Measurements from ENCODE around the gene N4BP2L2. TPM values are rescaled to one million over a fixed set of nuclear protein-coding genes. Genes with fewer than 3 reads are reported as not detected.

Gene N4BP2L2
- total and polyA plus RNA-seq, 4 donors: 14.9 to 116 (median 76.7) TPM

DNA sequence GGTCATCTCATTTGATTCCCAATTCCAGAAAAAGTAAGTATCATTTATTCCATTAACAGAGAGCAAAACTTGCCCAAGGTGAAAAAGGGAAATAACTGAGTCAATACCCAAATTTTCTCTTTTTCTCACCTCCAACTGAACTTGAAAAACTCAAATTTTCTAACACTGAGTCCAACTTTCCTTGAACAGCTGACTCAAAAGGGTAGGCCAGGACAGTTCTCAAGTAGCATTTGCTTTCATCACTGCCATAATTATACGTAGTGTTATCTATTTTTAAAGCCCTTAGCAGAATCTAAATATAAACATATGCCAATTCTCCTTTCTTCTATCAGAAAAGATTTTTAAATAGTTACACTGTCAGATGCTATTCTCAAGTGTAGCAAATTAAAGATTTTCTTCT lies 3.5 kb downstream of the N4BP2L2 start:
- no peak for DNase-seq (ENCODE audit: low spot score)
- Histone ChIP-seq H3K27me3 (ENCODE audit: control insufficient read depth in 4 of 4, insufficient read depth in 4 of 4, low read length in 3 of 4) (no peaks in the 10 kb centered on the region), H3K4me1 (ENCODE audit: control insufficient read depth in 4 of 4, insufficient read depth in 4 of 4, low read length in 3 of 4) (peaks cover 4 to 36% (median 25%) of the 10 kb centered on the region in 4 donors), H3K9me3 (ENCODE audit: control insufficient read depth in 4 of 4, low read length in 3 of 4) (no peaks in the 10 kb centered on the region), H3K9ac (ENCODE audit: low read depth in 1 of 2, low read length in 2 of 2) (no peak overlapping the region), H3K4me3 (ENCODE audit: low read depth in 1 of 3, low read length in 3 of 3) (no peak overlapping the region), H3K27ac (ENCODE audit: low read depth in 1 of 2, low read length in 2 of 2) (no peak overlapping the region), H3K36me3 (ENCODE audit: control insufficient read depth in 4 of 4, insufficient read depth in 3 of 4, low read depth in 1 of 4, low read length in 3 of 4) (peaks cover 2 to 10% (median 6%) of the 10 kb centered on the region in 4 donors)
- TF ChIP-seq SP1 (IDR thresholded peaks at IDR 0.05) (no peak), TAF1 (conservative IDR thresholded peaks at IDR 0.05) (no peak), JUND (IDR thresholded peaks at IDR 0.05) (no peak), YY1 (IDR thresholded peaks at IDR 0.05) (no peak), REST (IDR thresholded peaks at IDR 0.05) (no peak), HNF4G (IDR thresholded peaks at IDR 0.05) (no peak), EGR1 (IDR thresholded peaks at IDR 0.05; ENCODE audit: low read depth in 2 of 2) (no peak), NR2F2 (IDR thresholded peaks at IDR 0.05) (no peak), RXRA (IDR thresholded peaks at IDR 0.05) (no peak)
- TF ChIP-seq, protein P1, sequence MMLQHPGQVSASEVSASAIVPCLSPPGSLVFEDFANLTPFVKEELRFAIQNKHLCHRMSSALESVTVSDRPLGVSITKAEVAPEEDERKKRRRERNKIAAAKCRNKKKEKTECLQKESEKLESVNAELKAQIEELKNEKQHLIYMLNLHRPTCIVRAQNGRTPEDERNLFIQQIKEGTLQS (IDR thresholded peaks at IDR 0.05): no peak
- TF ChIP-seq, protein P2, sequence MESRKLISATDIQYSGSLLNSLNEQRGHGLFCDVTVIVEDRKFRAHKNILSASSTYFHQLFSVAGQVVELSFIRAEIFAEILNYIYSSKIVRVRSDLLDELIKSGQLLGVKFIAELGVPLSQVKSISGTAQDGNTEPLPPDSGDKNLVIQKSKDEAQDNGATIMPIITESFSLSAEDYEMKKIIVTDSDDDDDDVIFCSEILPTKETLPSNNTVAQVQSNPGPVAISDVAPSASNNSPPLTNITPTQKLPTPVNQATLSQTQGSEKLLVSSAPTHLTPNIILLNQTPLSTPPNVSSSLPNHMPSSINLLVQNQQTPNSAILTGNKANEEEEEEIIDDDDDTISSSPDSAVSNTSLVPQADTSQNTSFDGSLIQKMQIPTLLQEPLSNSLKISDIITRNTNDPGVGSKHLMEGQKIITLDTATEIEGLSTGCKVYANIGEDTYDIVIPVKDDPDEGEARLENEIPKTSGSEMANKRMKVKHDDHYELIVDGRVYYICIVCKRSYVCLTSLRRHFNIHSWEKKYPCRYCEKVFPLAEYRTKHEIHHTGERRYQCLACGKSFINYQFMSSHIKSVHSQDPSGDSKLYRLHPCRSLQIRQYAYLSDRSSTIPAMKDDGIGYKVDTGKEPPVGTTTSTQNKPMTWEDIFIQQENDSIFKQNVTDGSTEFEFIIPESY (IDR thresholded peaks at IDR 0.05): no peak
- TF ChIP-seq, protein P3, sequence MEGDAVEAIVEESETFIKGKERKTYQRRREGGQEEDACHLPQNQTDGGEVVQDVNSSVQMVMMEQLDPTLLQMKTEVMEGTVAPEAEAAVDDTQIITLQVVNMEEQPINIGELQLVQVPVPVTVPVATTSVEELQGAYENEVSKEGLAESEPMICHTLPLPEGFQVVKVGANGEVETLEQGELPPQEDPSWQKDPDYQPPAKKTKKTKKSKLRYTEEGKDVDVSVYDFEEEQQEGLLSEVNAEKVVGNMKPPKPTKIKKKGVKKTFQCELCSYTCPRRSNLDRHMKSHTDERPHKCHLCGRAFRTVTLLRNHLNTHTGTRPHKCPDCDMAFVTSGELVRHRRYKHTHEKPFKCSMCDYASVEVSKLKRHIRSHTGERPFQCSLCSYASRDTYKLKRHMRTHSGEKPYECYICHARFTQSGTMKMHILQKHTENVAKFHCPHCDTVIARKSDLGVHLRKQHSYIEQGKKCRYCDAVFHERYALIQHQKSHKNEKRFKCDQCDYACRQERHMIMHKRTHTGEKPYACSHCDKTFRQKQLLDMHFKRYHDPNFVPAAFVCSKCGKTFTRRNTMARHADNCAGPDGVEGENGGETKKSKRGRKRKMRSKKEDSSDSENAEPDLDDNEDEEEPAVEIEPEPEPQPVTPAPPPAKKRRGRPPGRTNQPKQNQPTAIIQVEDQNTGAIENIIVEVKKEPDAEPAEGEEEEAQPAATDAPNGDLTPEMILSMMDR (IDR thresholded peaks at IDR 0.05; ENCODE audit: low read depth, low read length, missing input control): no peak
- WGBS: 59% methylated on average over 1 of the region's 1 CpG

- peak overlapping the region in 1 of 2 donors; percentile 32 for H3K27ac ChIP-seq (ENCODE audit: low read depth in 1 of 2, low read length in 2 of 2)
- H3K36me3 ChIP-seq (ENCODE audit: control insufficient read depth in 4 of 4, insufficient read depth in 3 of 4, low read depth in 1 of 4, low read length in 3 of 4): peaks cover 2 to 13% (median 4%) of the 10 kb centered on the region in 4 donors
- no peaks in the 10 kb centered on the region for H3K27me3 ChIP-seq (ENCODE audit: control insufficient read depth in 4 of 4, insufficient read depth in 4 of 4, low read length in 3 of 4)
- H3K4me3 ChIP-seq (ENCODE audit: low read depth in 1 of 3, low read length in 3 of 3): no peak overlapping the region
- peaks cover 4 to 30% (median 22%) of the 10 kb centered on the region in 4 donors for H3K4me1 ChIP-seq (ENCODE audit: control insufficient read depth in 4 of 4, insufficient read depth in 4 of 4, low read length in 3 of 4)
- H3K9ac ChIP-seq (ENCODE audit: low read depth in 1 of 2, low read length in 2 of 2): no peak overlapping the region
- TF ChIP-seq, protein P1 (IDR thresholded peaks at IDR 0.05): no peak
- no peak for TF ChIP-seq HNF4G (IDR thresholded peaks at IDR 0.05)
- DNase-seq (ENCODE audit: low spot score): no peak
- 38% methylated on average over 2 of the region's 2 CpGs for WGBS
- H3K9me3 ChIP-seq (ENCODE audit: control insufficient read depth in 4 of 4, low read length in 3 of 4): no peaks in the 10 kb centered on the region
Measured at GRCh38 chr13:32530841-32531253, 7.7 kb downstream of the N4BP2L2 start.

Data from liver (tissue), 9 donors.